Mucosa of stomach (tissue), 1 donor: ENCODE measurements around the gene ZNRF1.
"Not testable (repeated sequence)": the region's sequence is repeated elsewhere in the genome, so short reads cannot be mapped to it uniquely, and the experiment has no call there.

Experiments
- H3K27me3 ChIP-seq: one replicate; pipeline ENCODE4 v1.7.0; 2013; ENCODE audit warnings: mild to moderate bottlenecking, low read length; ENCODE audit not compliant: control insufficient read depth, insufficient read depth
- H3K36me3 ChIP-seq: one replicate; pipeline ENCODE4 v1.7.0; 2013; ENCODE audit warnings: low read length; ENCODE audit not compliant: control insufficient read depth, insufficient read depth
- H3K4me1 ChIP-seq: one replicate; pipeline ENCODE4 v1.7.0; 2013; ENCODE audit warnings: mild to moderate bottlenecking, low read length; ENCODE audit not compliant: control insufficient read depth, insufficient read depth
- H3K4me3 ChIP-seq: one replicate; pipeline ENCODE4 v1.7.0; 2013; ENCODE audit warnings: low read length
- H3K9ac ChIP-seq: one replicate; pipeline ENCODE4 v1.7.0; 2013; ENCODE audit warnings: mild to moderate bottlenecking, low read length, moderate library complexity
- H3K9me3 ChIP-seq: one replicate; pipeline ENCODE4 v1.7.0; 2013; ENCODE audit warnings: mild to moderate bottlenecking, low read length, moderate library complexity; ENCODE audit not compliant: control insufficient read depth
- donor health status: Pancreatic carcinoma.

ZNRF1 gene

GRCh38 chr16:75080205-75081029 is 81.6 kb downstream of the ZNRF1 start:
- peaks cover 16% of the 10 kb centered on the region for H3K4me1 ChIP-seq

GRCh38 chr16:75081179-75081859 is 82.5 kb downstream of the ZNRF1 start:
- H3K9me3 ChIP-seq: no peaks in the 10 kb centered on the region
- no peaks in the 10 kb centered on the region for H3K27me3 ChIP-seq
- no peak overlapping the region for H3K9ac ChIP-seq
- H3K4me1 ChIP-seq: peaks cover 13% of the 10 kb centered on the region
- H3K36me3 ChIP-seq: no peaks in the 10 kb centered on the region
- H3K4me3 ChIP-seq: no peak overlapping the region

More at GRCh38 chr16:75080205-75081029, 81.6 kb downstream of the ZNRF1 start:
- Histone ChIP-seq H3K4me3 (no peak overlapping the region), H3K27me3 (no peaks in the 10 kb centered on the region), H3K9me3 (no peaks in the 10 kb centered on the region), H3K36me3 (no peaks in the 10 kb centered on the region), H3K9ac (no peak overlapping the region)

- Histone ChIP-seq H3K9ac (no peak overlapping the region), H3K4me3 (no peak overlapping the region), H3K36me3 (no peaks in the 10 kb centered on the region), H3K9me3 (no peaks in the 10 kb centered on the region), H3K4me1 (peaks cover 31% of the 10 kb centered on the region), H3K27me3 (no peaks in the 10 kb centered on the region)
Measured at GRCh38 chr16:75083813-75084212, 85.0 kb downstream of the ZNRF1 start.

- Histone ChIP-seq H3K9me3 (no peaks in the 10 kb centered on the region), H3K36me3 (no peaks in the 10 kb centered on the region), H3K4me3 (no peak overlapping the region), H3K4me1 (peaks cover 35% of the 10 kb centered on the region), H3K27me3 (no peaks in the 10 kb centered on the region), H3K9ac (no peak overlapping the region)
Measured at GRCh38 chr16:75085556-75085955, 86.7 kb downstream of the ZNRF1 start.

GRCh38 chr16:75086281-75086680 is 87.5 kb downstream of the ZNRF1 start:
- peaks cover 37% of the 10 kb centered on the region for H3K4me1 ChIP-seq
- H3K9me3 ChIP-seq: no peaks in the 10 kb centered on the region
- H3K4me3 ChIP-seq: no peak overlapping the region
- H3K36me3 ChIP-seq: no peaks in the 10 kb centered on the region
- H3K27me3 ChIP-seq: no peaks in the 10 kb centered on the region
- no peak overlapping the region for H3K9ac ChIP-seq

- H3K9me3 ChIP-seq: no peaks in the 10 kb centered on the region
- H3K4me3 ChIP-seq: no peak overlapping the region
- H3K36me3 ChIP-seq: no peaks in the 10 kb centered on the region
- no peaks in the 10 kb centered on the region for H3K27me3 ChIP-seq
- peaks cover 37% of the 10 kb centered on the region for H3K4me1 ChIP-seq
- H3K9ac ChIP-seq: no peak overlapping the region
Measured at GRCh38 chr16:75086688-75087374, 88.0 kb downstream of the ZNRF1 start.

GRCh38 chr16:75087375-75087979 is 88.7 kb downstream of the ZNRF1 start:
- H3K27me3 ChIP-seq: no peaks in the 10 kb centered on the region
- H3K36me3 ChIP-seq: no peaks in the 10 kb centered on the region
- H3K9me3 ChIP-seq: no peaks in the 10 kb centered on the region
- peaks cover 37% of the 10 kb centered on the region for H3K4me1 ChIP-seq
- H3K4me3 ChIP-seq: no peak overlapping the region
- peak overlapping the region; percentile 14 for H3K9ac ChIP-seq

GRCh38 chr16:75088216-75088615 is 89.4 kb downstream of the ZNRF1 start:
- no peaks in the 10 kb centered on the region for H3K27me3 ChIP-seq
- no peaks in the 10 kb centered on the region for H3K36me3 ChIP-seq
- no peaks in the 10 kb centered on the region for H3K9me3 ChIP-seq
- H3K4me3 ChIP-seq: no peak overlapping the region
- no peak overlapping the region for H3K9ac ChIP-seq
- H3K4me1 ChIP-seq: peaks cover 43% of the 10 kb centered on the region

- no peak overlapping the region for H3K9ac ChIP-seq
- no peaks in the 10 kb centered on the region for H3K36me3 ChIP-seq
- H3K4me1 ChIP-seq: peaks cover 43% of the 10 kb centered on the region
- no peak overlapping the region for H3K4me3 ChIP-seq
- H3K27me3 ChIP-seq: no peaks in the 10 kb centered on the region
- H3K9me3 ChIP-seq: no peaks in the 10 kb centered on the region
Measured at GRCh38 chr16:75088934-75089333, 90.1 kb downstream of the ZNRF1 start.

- Histone ChIP-seq H3K9me3 (no peaks in the 10 kb centered on the region), H3K27me3 (no peaks in the 10 kb centered on the region), H3K9ac (no peak overlapping the region), H3K4me1 (peaks cover 44% of the 10 kb centered on the region), H3K36me3 (no peaks in the 10 kb centered on the region), H3K4me3 (no peak overlapping the region)
Measured at GRCh38 chr16:75089486-75090202, 90.8 kb downstream of the ZNRF1 start.

GRCh38 chr16:75090899-75091298 is 92.1 kb downstream of the ZNRF1 start:
- H3K9me3 ChIP-seq, H3K4me3 ChIP-seq, H3K36me3 ChIP-seq, H3K27me3 ChIP-seq, H3K9ac ChIP-seq: not testable (repeated sequence)
- peaks cover 46% of the 10 kb centered on the region for H3K4me1 ChIP-seq
